ENCODE results near the gene HPGD.

HPGD gene

GRCh38 chr4:174464949-174465348 is 57.3 kb downstream of the HPGD start:
- TF ChIP-seq CTCF (IDR thresholded peaks at IDR 0.05), result no peak

- no peak for TF ChIP-seq CTCF (IDR thresholded peaks at IDR 0.05)
Measured at GRCh38 chr4:174461466-174462106, 60.7 kb downstream of the HPGD start.

GRCh38 chr4:174460684-174461083 is 61.6 kb downstream of the HPGD start:
- TF ChIP-seq CTCF (IDR thresholded peaks at IDR 0.05), result no peak

- TF ChIP-seq CTCF (IDR thresholded peaks at IDR 0.05), result no peak
Measured at GRCh38 chr4:174457468-174457867, 64.8 kb downstream of the HPGD start.

- TF ChIP-seq CTCF (IDR thresholded peaks at IDR 0.05), result no peak
Measured at GRCh38 chr4:174454815-174455473, 67.3 kb downstream of the HPGD start.

GRCh38 chr4:174451718-174452296 is 70.5 kb downstream of the HPGD start:
- TF ChIP-seq CTCF (IDR thresholded peaks at IDR 0.05), result no peak

- TF ChIP-seq CTCF (IDR thresholded peaks at IDR 0.05), result no peak
Measured at GRCh38 chr4:174450786-174451125, 71.5 kb downstream of the HPGD start.

Data from LNCAP (cell line).